HL-60 (cell line): ENCODE data around the gene DLG5.

ENCODE experiments used
- DNase-seq, 2 experiments: peaks; one replicate each; pipeline ENCODE4 v3.0.0-alpha.2; 2010 to 2020; ENCODE audit warnings: low read depth in 1 of 2, low spot score in 1 of 2
- H3K27ac ChIP-seq: fragments of 250-450 bp; sonication (Bioruptor Pico); replicated peaks from 2 replicates; pipeline ENCODE4 v1.5.1; 2020; ENCODE audit warnings: mild to moderate bottlenecking, moderate library complexity
- H3K27me3 ChIP-seq: fragments of 250-450 bp; sonication (Bioruptor Pico); 2 replicates; pipeline ENCODE4 v1.5.1; 2021; ENCODE audit warnings: mild to moderate bottlenecking, moderate library complexity; ENCODE audit not compliant: insufficient read depth, poor library complexity, severe bottlenecking
- H3K4me3 ChIP-seq: replicated peaks from 2 replicates; pipeline ENCODE4 v1.5.1; 2011; ENCODE audit warnings: mild to moderate bottlenecking, control low read depth, low read length; ENCODE audit not compliant: insufficient read depth
- CTCF ChIP-seq: IDR thresholded peaks from one replicate; pipeline ENCODE4 v1.5.1; 2011; ENCODE audit warnings: low read length, control low read depth, inconsistent platforms; ENCODE audit not compliant: insufficient read depth
- GABPA ChIP-seq: IDR thresholded peaks from 2 replicates; pipeline ENCODE4 v1.6.1; 2012; ENCODE audit warnings: low read depth
- POLR2AphosphoS5 ChIP-seq: IDR thresholded peaks from 2 replicates; pipeline ENCODE4 v1.6.1; 2012; ENCODE audit warnings: low read depth
- REST ChIP-seq: IDR thresholded peaks from 2 replicates; pipeline ENCODE4 v1.6.1; 2012; ENCODE audit warnings: low read depth; ENCODE audit not compliant: insufficient replicate concordance
- SPI1 ChIP-seq: IDR thresholded peaks from 2 replicates; pipeline ENCODE4 v1.6.1; 2012; ENCODE audit warnings: low read depth, mild to moderate bottlenecking, borderline replicate concordance

DLG5 gene

GRCh38 chr10:77843264-77843663, 83.3 kb downstream of the DLG5 start:
- no peak for DNase-seq
- Histone ChIP-seq H3K27ac (no peak overlapping the region), H3K4me3 (no peak overlapping the region), H3K27me3 (no peaks in the 10 kb centered on the region)
- TF ChIP-seq SPI1 (no peak), GABPA (no peak), CTCF (no peak), REST (no peak), POLR2AphosphoS5 (no peak)

- Histone ChIP-seq H3K4me3 (no peak overlapping the region), H3K27me3 (no peaks in the 10 kb centered on the region), H3K27ac (no peak overlapping the region)
- TF ChIP-seq CTCF (no peak), SPI1 (no peak), REST (no peak), POLR2AphosphoS5 (no peak), GABPA (no peak)
- no peak for DNase-seq
These were observed 83.8 kb downstream of the DLG5 start for GRCh38 chr10:77842652-77843212.

- no peaks in the 10 kb centered on the region for H3K27me3 ChIP-seq
- DNase-seq, result no peak
- TF ChIP-seq REST (no peak), POLR2AphosphoS5 (no peak), SPI1 (no peak), GABPA (no peak), CTCF (no peak)
- H3K4me3 ChIP-seq, result no peak overlapping the region
- no peak overlapping the region for H3K27ac ChIP-seq
These were observed 84.7 kb downstream of the DLG5 start for GRCh38 chr10:77841711-77842375.
